Neural crest cell (in vitro differentiated cells): ENCODE measurements around the gene SMCO2. TPM values are rescaled to one million over a fixed set of nuclear protein-coding genes. Genes with fewer than 3 reads are reported as not detected.

ENCODE experiments used
- DNase-seq: peaks from one replicate; pipeline ENCODE4 v3.0.0; 2021; ENCODE audit warnings: low read depth, mixed read lengths, low spot score
- H3K27ac Mint-ChIP-seq: one replicate; pipeline ENCODE4 v1.8.0; 2021; ENCODE audit warnings: mild to moderate bottlenecking, mixed read lengths; ENCODE audit not compliant: unreplicated experiment
- H3K27me3 Mint-ChIP-seq: 2 replicates; pipeline ENCODE4 v1.8.0; 2021; ENCODE audit warnings: low read depth, mild to moderate bottlenecking, mixed read lengths
- H3K36me3 Mint-ChIP-seq: 2 replicates; pipeline ENCODE4 v1.8.0; 2021; ENCODE audit warnings: low read depth, mild to moderate bottlenecking, mixed read lengths
- H3K4me1 Mint-ChIP-seq: 2 replicates; pipeline ENCODE4 v1.8.0; 2021; ENCODE audit warnings: mixed read lengths
- H3K4me3 Mint-ChIP-seq: one replicate; pipeline ENCODE4 v1.8.0; 2021; ENCODE audit warnings: mild to moderate bottlenecking, mixed read lengths
- H3K9me3 Mint-ChIP-seq: 2 replicates; pipeline ENCODE4 v1.8.0; 2021; ENCODE audit warnings: mixed read lengths
- CTCF ChIP-seq: fragments of 200-600 bp; sonication (generic); conservative IDR thresholded peaks from 2 replicates; pipeline ENCODE4 v1.5.0; 2021; ENCODE audit warnings: antibody characterized with exemption, mild to moderate bottlenecking
- total RNA-seq: library from RNA; stranded (reverse); gene quantifications from 2 replicates; pipeline ENCODE4 v1.2.1, GENCODE V29; 2021

SMCO2 gene
- total RNA-seq, 1 donor from 2014 or later, result not detected

DNA sequence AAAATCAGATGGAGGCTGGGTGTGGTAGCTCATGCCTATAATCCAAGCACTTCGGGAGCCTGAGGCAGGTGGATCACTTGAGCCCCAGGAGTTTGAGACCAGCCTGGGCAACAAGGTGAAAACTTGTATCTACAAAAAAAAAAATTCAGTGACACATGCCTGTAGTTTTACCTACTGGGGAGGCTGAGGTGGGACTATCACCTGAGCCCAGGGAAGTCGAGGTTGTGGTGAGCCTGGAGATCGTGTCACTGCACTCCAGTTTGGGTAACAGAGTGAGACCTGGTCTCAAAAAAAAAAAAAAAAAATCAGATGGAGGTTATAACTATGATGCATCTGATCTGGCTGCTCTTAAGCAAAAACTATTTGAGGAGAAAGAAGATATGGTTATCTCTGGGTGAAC lies 50.9 kb downstream of the SMCO2 start:
- Mint-ChIP-seq H3K4me1 (no peaks in the 10 kb centered on the region), H3K4me3 (no peak overlapping the region), H3K27ac (no peak overlapping the region), H3K9me3 (peaks cover 6% of the 10 kb centered on the region), H3K36me3 (no peaks in the 10 kb centered on the region), H3K27me3 (no peaks in the 10 kb centered on the region)
- no peak for TF ChIP-seq CTCF
- no peak for DNase-seq

GRCh38 chr12:27498149-27498548 lies 51.6 kb downstream of the SMCO2 start:
- Mint-ChIP-seq H3K4me3 (no peak overlapping the region), H3K27me3 (no peaks in the 10 kb centered on the region), H3K4me1 (no peaks in the 10 kb centered on the region), H3K27ac (no peak overlapping the region), H3K36me3 (no peaks in the 10 kb centered on the region), H3K9me3 (peaks cover 6% of the 10 kb centered on the region)
- no peak for DNase-seq
- no peak for TF ChIP-seq CTCF

GRCh38 chr12:27498761-27499160 lies 52.2 kb downstream of the SMCO2 start:
- TF ChIP-seq CTCF, result no peak
- Mint-ChIP-seq H3K9me3 (peaks cover 6% of the 10 kb centered on the region), H3K27ac (no peak overlapping the region), H3K36me3 (no peaks in the 10 kb centered on the region), H3K4me3 (no peak overlapping the region), H3K4me1 (no peaks in the 10 kb centered on the region), H3K27me3 (no peaks in the 10 kb centered on the region)
- no peak for DNase-seq

- H3K9me3 Mint-ChIP-seq, result peaks cover 6% of the 10 kb centered on the region
- TF ChIP-seq CTCF, result no peak
- H3K36me3 Mint-ChIP-seq, result no peaks in the 10 kb centered on the region
- no peak for DNase-seq
- no peak overlapping the region for H3K4me3 Mint-ChIP-seq
- H3K27me3 Mint-ChIP-seq, result no peaks in the 10 kb centered on the region
- H3K4me1 Mint-ChIP-seq, result no peaks in the 10 kb centered on the region
- H3K27ac Mint-ChIP-seq, result no peak overlapping the region
Measured at GRCh38 chr12:27499377-27499776, 52.8 kb downstream of the SMCO2 start.

DNA sequence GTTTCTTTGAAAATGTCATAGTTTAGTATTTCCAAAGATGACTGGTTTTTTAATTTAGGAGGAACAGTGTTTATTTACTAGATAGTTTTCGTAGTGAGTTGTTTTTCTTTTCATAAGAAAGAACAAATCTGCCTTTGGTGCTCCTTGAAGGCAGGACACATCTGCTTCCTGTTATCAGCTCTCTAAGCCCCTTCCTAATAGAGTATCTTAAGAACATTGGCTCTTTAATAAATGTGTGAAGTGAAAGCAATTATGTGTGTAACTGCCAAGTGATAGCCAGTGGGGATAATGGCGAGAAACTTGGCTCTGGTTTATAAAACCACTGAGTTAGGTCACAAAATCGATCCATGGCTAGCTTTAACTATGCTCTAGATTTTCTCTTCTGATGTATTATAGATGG lies 54.0 kb downstream of the SMCO2 start:
- H3K27me3 Mint-ChIP-seq, result no peaks in the 10 kb centered on the region
- H3K27ac Mint-ChIP-seq, result no peak overlapping the region
- no peaks in the 10 kb centered on the region for H3K36me3 Mint-ChIP-seq

More for the DNA sequence above, 54.0 kb downstream of the SMCO2 start:
- peaks cover 6% of the 10 kb centered on the region for H3K9me3 Mint-ChIP-seq
- no peaks in the 10 kb centered on the region for H3K4me1 Mint-ChIP-seq
- TF ChIP-seq CTCF, result no peak
- no peak overlapping the region for H3K4me3 Mint-ChIP-seq
- DNase-seq, result no peak
